Suppressor macrophage (primary cell): Measurements from ENCODE around the gene RBP5.

Source experiments
- DNase-seq, 4 experiments: peaks; one replicate each; pipeline ENCODE4 v3.0.0-alpha.2; 2020 to 2022

RBP5 gene

DNA sequence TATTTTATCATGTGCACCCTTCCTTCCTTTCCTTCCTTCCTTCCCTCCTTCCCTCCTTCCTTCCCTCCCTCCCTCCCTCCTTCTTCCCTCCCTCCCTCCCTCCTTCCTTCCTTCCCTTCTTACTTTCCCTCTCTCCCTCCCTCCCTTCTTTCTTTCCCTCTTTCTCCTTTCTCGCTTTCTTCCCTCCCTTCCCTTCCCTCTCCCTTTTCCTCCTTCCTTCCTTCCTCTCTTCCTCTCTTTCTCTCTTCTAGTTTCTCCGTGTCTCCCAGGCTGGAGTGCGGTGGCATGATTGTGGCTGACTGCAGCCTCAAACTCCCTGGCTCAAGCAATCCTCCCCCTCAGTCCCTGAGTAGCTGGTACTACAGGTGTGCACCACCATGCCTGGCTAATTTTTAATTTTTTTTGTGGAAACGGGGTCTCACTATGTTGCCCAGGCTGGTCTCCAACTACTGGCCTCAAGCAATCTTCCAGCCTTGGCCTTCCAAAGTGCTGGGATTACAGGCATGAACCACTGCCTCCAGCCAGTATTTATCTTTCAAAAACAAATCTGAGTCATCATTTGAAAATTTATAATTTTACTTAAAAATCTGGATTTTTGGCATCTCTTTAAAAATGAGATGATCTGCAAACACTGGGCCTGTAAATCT, 27.5 kb downstream of the RBP5 start:
- no peak for DNase-seq

DNA sequence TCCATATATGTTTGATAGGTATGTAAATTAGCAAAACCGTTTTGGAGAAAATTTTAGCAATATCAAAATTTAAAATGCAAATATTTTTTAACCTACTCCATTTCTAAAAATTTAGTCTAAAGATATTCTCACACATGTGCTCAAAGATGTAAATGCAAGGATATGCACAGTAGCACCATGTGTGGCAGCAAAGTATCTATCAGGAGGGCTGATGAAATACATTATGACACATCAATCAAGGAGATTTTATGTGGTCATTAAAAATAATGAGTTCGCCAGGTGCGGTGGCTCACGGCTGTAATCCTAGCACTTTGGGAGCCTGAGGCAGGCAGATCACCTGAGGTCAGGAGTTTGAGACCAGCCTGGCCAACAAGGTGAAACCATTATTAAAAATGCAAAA, 28.4 kb downstream of the RBP5 start:
- DNase-seq, result no peak

DNA sequence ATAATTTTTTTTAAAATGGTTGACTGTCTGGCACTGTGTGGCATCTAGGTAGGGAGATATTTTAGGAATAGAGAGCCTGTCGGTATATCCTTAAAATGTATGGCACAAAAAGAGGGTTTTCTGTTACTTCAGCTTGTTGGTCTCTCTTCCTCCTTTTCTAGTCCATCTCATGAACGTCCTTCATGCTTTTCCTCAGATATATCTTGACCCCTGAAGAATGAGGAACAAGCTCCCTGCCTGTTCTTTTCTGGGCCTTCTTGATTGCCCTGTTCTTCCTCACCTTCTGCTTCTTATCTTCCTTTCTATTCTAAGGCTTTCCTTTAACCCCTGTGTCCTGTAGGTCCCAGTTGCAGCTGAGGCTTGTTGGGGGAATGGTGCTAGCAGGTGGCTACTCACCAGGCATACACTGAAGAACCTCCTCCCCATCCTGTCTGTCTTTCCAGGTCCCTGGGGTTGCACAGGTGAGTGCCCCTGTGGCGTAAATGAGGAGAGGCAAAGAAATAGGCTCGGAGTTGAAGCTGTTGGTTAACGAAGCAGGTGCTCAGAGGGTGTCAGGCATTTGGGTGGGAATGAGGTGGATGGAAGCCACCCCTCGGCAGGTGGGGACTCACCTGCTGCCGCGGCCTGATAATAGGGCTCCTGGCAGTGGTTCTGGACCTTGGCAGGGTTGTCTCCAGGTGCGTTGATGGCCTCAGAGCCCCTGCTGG, 29.2 kb downstream of the RBP5 start:
- peak; percentile 26 to 74 (median 62) for DNase-seq

DNA sequence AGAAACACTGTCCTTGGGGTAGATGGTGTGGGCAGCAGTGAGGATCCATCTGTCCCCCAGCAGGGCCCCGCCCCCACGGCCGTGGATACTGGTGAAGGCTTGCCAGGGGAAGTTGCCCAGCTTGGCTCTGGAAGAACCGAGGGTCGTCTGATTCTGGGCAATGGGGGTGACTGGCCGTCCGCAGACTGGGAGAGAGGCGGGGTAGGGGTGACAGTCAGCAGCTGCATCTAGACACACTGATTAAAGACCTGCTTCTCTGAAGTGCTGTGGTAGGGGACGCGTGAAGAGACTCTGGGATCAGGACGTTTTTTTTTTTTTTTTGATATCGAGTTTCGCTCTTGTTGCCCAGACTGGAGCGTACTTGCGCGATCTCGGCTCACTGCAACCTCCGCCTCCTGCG, 31.7 kb downstream of the RBP5 start:
- no peak for DNase-seq

DNA sequence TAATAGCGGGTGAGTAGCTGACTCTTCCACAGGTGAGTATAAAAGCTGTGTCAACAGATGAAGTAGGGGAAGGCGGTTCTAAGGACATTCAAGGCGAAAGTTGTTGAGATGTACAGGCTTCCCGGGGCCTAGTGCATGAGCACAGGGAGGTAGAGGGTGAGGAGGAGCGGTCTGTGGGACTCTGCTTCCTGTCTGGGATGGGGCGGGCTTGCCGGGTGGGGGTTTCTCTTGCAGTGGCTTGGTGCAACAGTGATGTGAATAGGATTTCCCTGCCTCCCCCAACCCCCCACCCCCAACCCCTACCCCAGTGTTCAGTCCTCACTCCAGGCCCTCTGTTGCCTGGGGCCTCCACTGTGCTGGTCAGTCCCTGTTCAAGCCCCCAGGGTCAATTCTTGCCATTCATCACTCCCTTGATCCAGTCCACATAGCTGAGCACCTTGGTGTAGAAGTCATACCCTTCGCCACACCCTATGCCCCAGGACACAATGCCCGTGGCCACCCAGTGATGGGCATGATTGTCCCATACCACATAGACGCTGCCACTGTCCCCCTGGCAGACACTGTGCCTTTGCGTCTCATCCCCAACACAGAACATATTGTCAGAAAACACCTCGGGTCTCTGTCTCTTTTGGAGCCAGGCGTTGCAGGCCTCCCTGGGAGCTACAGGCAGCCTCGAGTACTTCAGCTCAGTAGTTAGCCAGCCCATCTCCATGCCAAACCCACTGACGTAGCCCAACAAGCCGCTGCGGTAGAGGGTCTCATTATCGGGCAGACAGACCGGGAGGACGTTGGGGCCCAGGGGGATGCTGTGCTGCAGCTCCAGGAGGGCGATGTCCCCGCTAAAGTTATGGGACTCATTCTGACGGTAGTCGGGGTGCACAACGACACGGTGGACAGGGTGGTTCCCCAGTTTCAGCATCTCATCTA, 32.4 kb downstream of the RBP5 start:
- no peak for DNase-seq

DNA sequence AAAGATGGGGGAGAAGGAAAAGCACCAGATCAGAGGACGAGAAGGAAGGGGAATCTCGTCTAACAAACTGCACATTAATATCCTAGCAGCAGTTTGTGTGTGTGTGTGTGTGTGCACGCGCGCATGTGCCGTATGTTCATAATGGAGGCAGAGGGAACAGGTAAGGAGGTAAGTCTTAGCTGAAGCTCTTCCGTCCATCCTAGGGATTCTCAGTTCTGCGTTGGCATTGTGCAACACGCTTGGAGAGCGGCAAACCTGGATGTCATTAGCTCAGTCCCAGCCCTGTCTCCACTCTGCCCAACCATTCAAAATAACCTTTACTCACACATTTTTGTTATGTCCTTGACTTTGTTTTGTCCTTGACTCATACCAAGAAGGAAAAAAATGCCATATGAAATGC, 34.8 kb downstream of the RBP5 start:
- no peak for DNase-seq

DNA sequence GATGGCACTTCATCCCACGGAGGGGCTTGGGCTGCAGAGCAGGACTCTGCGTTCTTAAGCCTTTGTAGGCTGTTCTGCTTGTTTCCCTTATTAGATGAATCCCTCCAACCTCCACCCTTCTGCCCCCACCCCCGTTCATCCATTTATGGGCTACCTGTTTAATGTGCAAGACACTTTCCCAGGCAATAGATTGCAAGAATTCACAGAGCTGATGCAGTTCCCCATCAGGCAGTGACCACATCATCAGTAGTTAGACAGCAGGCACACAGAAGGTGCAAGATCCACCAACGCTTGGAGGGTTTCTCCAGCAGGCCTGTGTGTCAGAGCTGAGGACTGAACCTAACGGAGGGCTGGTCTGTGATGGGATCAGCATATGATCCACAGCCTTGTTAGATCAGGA, 35.2 kb downstream of the RBP5 start:
- peak in 2 of 4 experiments; percentile 37 to 44 for DNase-seq

DNA sequence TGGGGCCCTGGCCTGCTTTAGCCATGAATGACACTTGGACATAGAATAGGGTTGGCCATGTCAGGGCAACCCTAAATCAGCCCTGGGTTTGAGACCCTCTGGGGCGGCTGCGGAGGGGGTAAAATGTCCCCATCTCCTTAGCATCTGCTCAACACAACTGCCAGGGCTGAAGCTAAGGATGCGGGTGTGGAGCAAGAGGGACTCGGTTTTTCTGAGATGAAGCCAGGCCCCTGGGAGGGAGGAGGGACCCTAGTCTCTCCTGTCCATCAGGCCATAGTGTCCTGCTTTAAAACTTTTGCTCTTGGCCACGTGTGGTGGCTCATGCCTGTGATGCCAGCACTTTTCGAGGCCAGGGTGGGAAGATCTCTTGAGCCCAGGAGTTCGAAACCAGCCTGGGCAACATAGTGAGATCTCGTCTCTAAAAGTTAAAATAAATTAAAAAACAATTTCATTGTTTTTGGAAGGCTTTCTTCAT, 35.7 kb downstream of the RBP5 start:
- no peak for DNase-seq

DNA sequence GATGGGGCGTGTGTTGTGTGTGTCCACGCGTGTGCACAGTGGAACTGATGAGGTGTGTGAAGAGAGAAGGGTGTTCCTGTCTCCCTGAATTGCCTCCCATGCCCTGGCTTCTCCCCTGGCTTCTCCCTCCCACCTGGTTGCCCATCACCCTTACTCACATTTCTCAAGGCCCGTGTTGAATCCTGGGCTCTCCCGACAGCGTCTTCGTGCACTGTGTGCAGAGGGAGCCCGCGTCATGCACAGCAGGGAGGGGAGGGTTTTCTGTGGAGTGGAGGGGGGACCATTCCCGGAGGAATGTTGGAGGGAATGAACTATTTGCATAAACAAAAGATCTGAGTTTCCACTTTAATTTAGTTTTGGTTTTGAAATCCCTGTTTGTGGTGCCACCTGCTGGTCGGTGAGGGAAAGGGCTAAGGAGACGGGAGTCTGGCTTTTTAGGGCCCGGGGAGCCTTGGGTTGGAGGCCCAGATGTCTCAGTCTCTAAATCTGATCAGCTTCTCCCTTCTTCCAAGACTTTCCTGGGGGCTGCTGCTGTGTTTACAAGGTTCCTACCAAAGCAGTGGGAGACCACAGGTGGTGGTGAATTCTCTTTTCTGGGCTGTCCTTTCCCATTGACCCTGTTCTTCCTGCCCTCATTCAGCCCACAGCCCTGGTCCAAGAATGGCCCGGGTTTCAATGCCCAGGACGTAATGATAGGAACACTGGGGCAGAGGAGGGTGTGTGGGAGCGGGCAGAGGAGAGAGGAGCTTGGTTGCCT, 36.3 kb downstream of the RBP5 start, which contains the start of gene C1R:
Gene C1R, minus strand, starts transcription at position 217 of the 757 bp plus-strand sequence. Its CDS starts 57 bp downstream, at position 160.
- peak; percentile 60 to 77 (median 73) for DNase-seq

DNA sequence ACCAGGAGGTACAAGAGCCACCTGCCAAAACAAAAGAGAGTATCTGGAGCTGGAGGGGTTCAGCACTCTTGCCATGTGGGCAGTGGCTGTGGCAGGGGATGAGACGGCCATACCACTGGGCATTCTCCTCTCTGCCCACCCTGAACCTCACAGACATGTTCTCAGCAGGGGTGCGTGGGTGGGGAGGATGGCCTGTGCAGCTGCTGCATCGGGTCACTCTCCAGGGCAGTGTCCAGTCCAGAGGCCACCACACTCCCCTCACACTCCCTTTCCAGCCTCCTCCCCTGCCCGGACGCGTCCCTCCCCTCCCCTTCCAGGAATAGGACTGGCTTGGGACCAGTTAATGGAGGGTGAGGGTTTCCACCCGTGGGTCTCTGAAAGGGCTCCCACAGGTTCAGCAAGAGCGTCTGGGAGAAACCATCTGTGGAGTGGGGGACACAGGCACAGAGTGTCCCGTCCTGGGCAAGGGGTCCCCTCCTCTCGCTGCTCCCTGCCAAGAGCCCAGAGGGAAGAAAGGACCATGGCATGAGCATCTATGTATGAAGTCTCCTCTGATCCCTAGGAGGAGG, 36.9 kb downstream of the RBP5 start:
- DNase-seq, result no peak

DNA sequence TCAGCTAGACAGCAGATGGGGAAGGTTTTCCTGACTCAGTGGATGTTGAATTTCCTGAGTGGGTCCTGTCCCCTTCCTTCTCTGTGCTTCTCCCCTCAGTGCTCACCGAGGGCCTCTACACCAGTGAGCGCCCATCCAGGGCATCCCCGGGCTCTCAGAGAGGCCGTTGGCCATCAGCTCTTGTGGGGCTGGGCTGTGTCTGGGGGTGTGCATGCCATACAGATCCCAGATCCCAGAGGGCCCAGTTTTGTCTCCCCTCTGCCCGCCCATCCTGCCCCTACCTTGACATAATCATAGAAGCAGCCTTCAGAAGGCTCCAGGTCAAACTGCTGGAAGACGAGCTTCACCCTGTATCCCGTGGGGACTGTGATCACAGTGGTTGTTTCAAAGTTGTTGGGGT, 37.5 kb downstream of the RBP5 start:
- no peak for DNase-seq

DNA sequence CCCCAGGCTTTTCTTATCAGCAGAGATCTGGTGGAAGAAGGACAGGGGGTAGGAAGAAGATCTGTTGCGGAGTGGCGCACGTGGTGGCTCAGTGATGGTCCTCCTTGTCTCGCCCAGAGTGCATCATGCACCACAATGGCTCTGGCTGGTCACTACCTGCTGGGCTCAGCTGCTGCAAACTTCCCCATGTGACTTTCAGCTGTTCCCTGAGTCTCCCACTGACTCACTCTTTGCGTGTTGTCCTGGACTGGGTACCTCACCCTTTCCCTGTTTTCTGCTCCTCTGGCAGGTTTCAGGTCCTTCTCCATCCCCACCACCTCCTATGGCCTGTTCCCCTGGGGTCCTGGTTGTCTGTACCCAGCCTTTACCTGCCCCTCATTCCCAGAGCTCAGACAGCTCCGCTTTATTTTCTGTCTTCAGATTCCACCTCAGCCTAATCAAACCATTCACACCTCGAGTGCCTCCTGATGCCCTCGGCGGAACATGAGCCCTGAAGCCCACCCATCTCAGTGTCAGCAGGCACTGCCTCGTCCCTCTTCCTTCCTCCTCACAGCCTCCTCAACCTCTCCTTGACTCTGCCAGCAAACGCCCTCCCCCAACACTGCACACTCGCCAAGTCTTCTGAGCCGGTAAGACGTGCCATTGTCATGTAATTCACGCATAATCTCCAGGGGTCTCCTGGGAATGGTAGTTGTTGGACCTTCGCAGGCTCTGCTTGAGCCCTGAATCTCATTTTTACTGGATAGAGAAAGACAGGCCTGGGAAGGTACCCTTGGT, 38.3 kb downstream of the RBP5 start:
- DNase-seq, result no peak

DNA sequence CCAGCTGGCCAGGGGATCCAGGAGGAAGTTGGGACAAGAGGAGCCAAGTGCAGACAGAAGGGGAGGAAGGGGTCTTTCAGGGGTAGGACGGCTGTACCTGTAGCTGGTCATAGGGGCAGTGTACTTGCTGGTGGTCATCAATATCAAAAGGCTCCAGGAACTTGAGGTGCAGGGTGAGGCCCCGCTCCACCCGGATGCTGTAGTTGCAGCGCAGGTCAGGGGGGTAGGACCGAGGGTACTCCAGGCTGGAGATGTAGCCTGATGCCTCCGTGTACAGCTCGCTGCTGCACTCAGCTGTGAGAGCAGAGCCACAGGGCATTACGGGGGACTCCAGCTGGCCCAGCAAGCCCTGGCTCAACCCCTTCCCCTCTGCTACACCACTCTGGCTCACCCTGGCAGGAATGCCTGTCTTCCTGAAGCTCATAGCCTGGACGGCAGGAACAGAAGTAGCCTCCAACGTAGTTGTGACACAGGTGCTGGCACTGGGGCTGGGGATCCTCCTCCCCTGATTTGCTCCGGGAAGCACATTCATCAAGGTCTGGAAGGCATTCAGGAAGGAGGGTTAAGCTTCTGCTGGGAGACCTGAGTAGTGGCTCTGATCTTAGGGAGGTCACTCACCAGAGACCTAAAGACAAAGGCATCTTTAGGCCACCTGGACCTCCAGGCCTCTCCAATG, 39.4 kb downstream of the RBP5 start:
- no peak for DNase-seq

DNA sequence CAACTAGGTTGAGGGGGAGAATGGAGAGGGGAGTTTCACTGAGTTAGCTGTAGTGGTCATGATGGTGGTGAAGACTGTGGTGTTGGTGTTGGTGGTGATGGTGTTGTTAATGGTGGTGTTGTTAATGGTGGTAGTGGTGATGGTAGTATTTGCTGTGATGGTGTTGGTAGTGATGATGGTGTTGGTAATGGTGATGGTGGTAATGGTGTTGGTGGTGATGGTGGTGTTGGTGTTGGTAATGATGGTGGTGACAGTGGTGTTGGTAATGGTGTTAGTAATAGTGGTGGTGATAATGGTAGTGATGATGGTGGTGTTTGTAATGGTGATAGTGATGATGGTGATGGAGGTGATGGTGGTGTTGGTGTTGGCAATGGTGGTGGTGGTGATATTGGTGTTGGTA, 45.6 kb downstream of the RBP5 start:
- DNase-seq, result no peak

DNA sequence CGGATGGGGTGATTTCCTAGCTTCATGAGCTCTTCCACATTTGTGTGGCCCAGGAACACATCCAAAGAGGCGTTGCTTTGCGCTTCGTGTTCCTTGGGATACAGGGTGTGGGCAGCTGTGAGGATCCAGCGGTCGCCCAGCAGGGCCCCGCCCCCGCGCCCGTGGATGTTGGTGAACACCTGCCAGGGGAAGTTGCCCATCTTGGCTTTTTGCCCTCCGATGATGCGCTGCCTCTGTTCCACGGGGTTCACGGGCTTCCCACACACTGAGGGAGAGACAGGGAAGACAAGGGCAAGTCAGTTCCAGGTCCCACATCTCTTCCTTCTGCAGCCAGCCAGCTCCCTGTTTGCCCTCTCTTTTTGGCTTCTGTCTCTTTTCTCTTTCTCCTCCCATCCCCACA, 47.7 kb downstream of the RBP5 start:
- DNase-seq, result no peak

DNA sequence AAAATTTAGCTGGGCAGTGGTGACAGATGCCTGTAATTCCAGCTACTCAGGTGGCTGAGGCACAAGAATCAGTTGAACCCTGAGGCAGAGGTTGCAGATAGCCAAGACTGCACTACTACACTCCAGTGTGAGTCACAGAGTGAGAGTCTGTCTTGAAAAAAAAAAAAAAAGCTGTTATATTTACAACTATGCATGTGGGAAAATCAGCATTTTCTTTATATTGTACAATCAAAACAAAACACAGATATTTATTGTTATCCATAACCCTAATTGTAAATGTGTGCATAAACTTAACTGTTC, 48.9 kb downstream of the RBP5 start:
- DNase-seq, result no peak

DNA sequence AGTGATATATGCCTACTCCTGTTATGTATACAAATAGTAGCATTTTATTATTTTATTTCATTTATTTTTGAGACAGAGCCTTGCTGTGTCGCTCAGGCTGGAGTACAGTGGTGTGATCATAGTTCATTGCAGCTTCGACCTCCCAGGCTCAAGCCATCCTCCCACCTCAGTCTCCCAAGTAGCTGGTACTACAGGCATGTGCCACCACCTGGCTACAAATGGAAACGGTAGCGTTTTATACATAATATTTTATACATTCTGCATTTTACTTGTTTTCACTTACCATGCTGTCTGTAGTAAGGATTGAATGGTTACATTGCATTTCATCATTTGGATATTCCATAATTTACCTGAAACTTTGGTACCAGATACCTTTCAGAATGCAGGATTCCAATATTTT, 50.5 kb downstream of the RBP5 start:
- no peak for DNase-seq

DNA sequence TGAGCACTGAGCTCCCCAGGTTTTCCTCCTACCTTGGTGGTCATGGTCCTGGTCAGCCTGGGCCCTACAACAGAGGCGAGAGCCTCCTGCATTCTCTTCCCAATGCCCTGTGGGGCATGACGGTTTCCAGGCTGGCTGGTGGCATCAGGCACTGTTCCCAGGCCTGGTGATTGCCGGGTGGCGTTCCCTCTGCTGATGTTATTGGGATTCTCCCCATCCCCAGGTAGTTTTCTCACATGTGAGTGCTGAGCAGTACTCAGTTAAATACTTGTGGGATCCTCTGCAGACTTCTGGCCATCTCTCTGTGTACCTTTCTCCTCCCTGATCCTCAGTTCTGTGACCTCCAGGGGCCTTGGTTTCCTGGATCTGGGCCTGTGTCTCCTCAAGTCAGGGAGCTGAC, 52.2 kb downstream of the RBP5 start:
- DNase-seq, result no peak

DNA sequence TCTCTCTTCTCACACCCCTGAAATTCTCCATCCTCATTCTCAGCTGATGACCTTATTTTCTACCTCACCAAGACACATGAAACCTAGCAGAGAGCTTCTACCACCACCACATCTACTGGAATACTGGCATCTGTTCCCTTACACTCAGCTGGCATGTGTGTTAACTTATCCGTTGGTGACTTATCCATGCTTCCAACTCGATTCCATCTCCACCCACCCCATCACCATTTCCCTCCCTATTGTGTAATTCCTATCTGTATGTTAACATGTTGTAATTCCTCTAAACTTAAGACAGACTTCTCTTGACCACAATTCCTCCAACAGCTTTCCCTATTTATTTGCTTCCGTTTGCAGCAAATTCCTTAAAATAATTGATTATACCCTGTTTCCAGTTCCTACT, 52.8 kb downstream of the RBP5 start:
- DNase-seq, result no peak

DNA sequence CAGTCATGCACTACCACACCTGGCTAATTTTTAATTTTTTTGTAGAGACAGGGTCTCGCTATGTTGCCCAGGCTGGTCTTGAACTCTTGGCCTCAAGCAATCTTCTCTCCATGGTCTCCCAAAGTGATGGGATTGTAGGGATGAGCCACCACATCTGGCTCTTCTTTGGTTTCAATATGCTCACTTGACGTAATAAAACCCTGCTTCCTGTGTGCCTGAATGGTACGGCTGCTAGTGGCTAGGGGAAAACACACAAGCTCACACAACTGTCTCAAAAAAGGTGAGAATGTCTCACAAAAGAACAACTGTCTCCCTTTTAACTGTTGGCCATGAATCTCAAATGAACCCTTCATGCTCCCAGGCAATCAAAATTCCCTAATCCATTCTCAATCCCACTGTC, 53.2 kb downstream of the RBP5 start:
- DNase-seq, result no peak

DNA sequence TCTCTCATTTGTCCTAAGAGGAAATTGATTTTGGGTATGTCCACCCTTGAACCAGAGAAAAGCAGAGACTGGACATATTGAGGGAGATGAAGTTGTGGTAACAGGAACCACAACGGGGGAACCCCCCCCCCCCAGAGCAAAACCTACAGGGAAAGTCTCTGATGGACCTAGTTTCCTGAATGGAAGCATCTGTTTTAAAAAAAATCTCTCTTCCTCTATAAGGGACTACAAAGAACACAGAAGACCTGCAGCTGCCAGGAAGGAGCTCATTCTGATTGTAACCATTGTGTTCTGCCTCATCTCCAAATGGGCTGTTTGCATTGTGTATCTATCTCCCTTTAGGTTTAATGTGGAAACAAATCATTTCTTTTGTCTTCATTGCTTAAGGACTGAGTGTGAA, 54.7 kb downstream of the RBP5 start:
- DNase-seq, result no peak
